H9 (cell line): Measurements from ENCODE around the gene ADPRH. TPM values are rescaled to one million over a fixed set of nuclear protein-coding genes. Genes with fewer than 3 reads are reported as not detected.

Source experiments
- DNase-seq: peaks from one replicate; pipeline ENCODE4 v3.0.0-alpha.2; 2017
- H2AFZ ChIP-seq: one replicate; pipeline ENCODE4 v1.6.1; 2013; ENCODE audit warnings: mild to moderate bottlenecking, low read length, control low read depth, moderate library complexity
- H2AK5ac ChIP-seq: 2 replicates; pipeline ENCODE4 v1.6.1; 2013; ENCODE audit warnings: low read length, control low read depth, mixed read lengths; ENCODE audit not compliant: insufficient read length
- H2BK120ac ChIP-seq: one replicate; pipeline ENCODE4 v1.6.1; 2013; ENCODE audit warnings: low read depth, mild to moderate bottlenecking, low read length, control low read depth, inconsistent platforms; ENCODE audit not compliant: poor library complexity, severe bottlenecking
- H2BK12ac ChIP-seq: 2 replicates; pipeline ENCODE4 v1.6.1; 2013; ENCODE audit warnings: low read length, control low read depth, mixed read lengths, low read depth; ENCODE audit not compliant: insufficient read length
- H2BK15ac ChIP-seq: 2 replicates; pipeline ENCODE4 v1.6.1; 2013; ENCODE audit warnings: low read depth, low read length, control low read depth
- H2BK20ac ChIP-seq: one replicate; pipeline ENCODE4 v1.6.1; 2013; ENCODE audit warnings: low read depth, mild to moderate bottlenecking, low read length, control low read depth, inconsistent platforms; ENCODE audit not compliant: poor library complexity, severe bottlenecking
- H2BK5ac ChIP-seq: 2 replicates; pipeline ENCODE4 v1.6.1; 2013; ENCODE audit warnings: low read length, control low read depth, mixed read lengths; ENCODE audit not compliant: insufficient read length
- H3K14ac ChIP-seq: 2 replicates; pipeline ENCODE4 v1.6.1; 2013; ENCODE audit warnings: low read length, control low read depth; ENCODE audit not compliant: insufficient read depth
- H3K18ac ChIP-seq: 2 replicates; pipeline ENCODE4 v1.6.1; 2013; ENCODE audit warnings: low read depth, mild to moderate bottlenecking, mixed read lengths, low read length, control low read depth; ENCODE audit not compliant: insufficient read length
- H3K23ac ChIP-seq: 2 replicates; pipeline ENCODE4 v1.6.1; 2013; ENCODE audit warnings: low read length, control low read depth, mixed read lengths, low read depth; ENCODE audit not compliant: insufficient read length
- H3K23me2 ChIP-seq: 2 replicates; pipeline ENCODE4 v1.6.1; 2013; ENCODE audit warnings: low read depth, mild to moderate bottlenecking, mixed read lengths, low read length, control low read depth; ENCODE audit not compliant: insufficient read length, poor library complexity, severe bottlenecking
- H3K27ac ChIP-seq: 2 replicates; pipeline ENCODE4 v1.5.1; 2013; ENCODE audit warnings: low read length, control low read depth, mixed read lengths, low read depth; ENCODE audit not compliant: insufficient read length
- H3K27me3 ChIP-seq: 2 replicates; pipeline ENCODE4 v1.6.1; 2013; ENCODE audit warnings: low read length, control low read depth, inconsistent platforms; ENCODE audit not compliant: insufficient read depth
- H3K4ac ChIP-seq: 2 replicates; pipeline ENCODE4 v1.6.1; 2013; ENCODE audit warnings: low read depth, mild to moderate bottlenecking, control low read depth, inconsistent platforms, low read length, moderate library complexity
- H3K4me1 ChIP-seq: 2 replicates; pipeline ENCODE4 v1.6.1; 2013; ENCODE audit warnings: low read length, control low read depth, inconsistent platforms; ENCODE audit not compliant: insufficient read depth
- H3K4me2 ChIP-seq: 2 replicates; pipeline ENCODE4 v1.6.1; 2013; ENCODE audit warnings: low read length, control low read depth, mixed read lengths; ENCODE audit not compliant: insufficient read length, insufficient read depth
- H3K56ac ChIP-seq: 2 replicates; pipeline ENCODE4 v1.6.1; 2013; ENCODE audit warnings: low read depth, mild to moderate bottlenecking, mixed read lengths, low read length, control low read depth; ENCODE audit not compliant: insufficient read length
- H3K79me1 ChIP-seq: 2 replicates; pipeline ENCODE4 v1.6.1; 2013; ENCODE audit warnings: low read depth, mild to moderate bottlenecking, moderate library complexity, low read length, control low read depth, inconsistent platforms; ENCODE audit not compliant: insufficient read depth, poor library complexity, severe bottlenecking
- H3K79me2 ChIP-seq: 2 replicates; pipeline ENCODE4 v1.6.1; 2013; ENCODE audit warnings: low read length, control low read depth, inconsistent platforms; ENCODE audit not compliant: insufficient read depth
- H3K9ac ChIP-seq: 2 replicates; pipeline ENCODE4 v1.6.1; 2013; ENCODE audit warnings: low read length, control low read depth, mixed read lengths; ENCODE audit not compliant: insufficient read length; ENCODE audit errors: extremely low read depth
- H3K9me3 ChIP-seq: one replicate; pipeline ENCODE4 v1.6.1; 2013; ENCODE audit warnings: low read depth, low read length, inconsistent platforms; ENCODE audit not compliant: control insufficient read depth
- H3T11ph ChIP-seq: one replicate; pipeline ENCODE4 v1.6.1; 2013; ENCODE audit warnings: mild to moderate bottlenecking, low read length, control low read depth, inconsistent platforms
- H4K20me1 ChIP-seq: one replicate; pipeline ENCODE4 v1.6.1; 2013; ENCODE audit not compliant: control insufficient read depth, insufficient read length, insufficient read depth
- H4K5ac ChIP-seq: 2 replicates; pipeline ENCODE4 v1.6.1; 2013; ENCODE audit warnings: low read depth, mild to moderate bottlenecking, mixed read lengths, low read length, control low read depth; ENCODE audit not compliant: insufficient read length
- H4K8ac ChIP-seq: replicated peaks from 2 replicates; pipeline ENCODE4 v1.6.1; 2013; ENCODE audit warnings: low read length, control low read depth, mixed read lengths, low read depth; ENCODE audit not compliant: insufficient read length
- H4K91ac ChIP-seq: 2 replicates; pipeline ENCODE4 v1.6.1; 2013; ENCODE audit warnings: low read depth, mild to moderate bottlenecking, moderate library complexity, mixed read lengths, low read length, control low read depth; ENCODE audit not compliant: insufficient read length
- H3K27ac Mint-ChIP-seq, 3 experiments: 2 replicates in 2 of 3; 3 replicates in 1 of 3; pipeline ENCODE4 v1.8.0; 2020 to 2021; ENCODE audit warnings: mixed read lengths in 3 of 3, mild to moderate bottlenecking in 1 of 3, moderate library complexity in 1 of 3
- H3K27me3 Mint-ChIP-seq: 2 replicates; pipeline ENCODE4 v1.8.0; 2021; ENCODE audit warnings: low read depth, mild to moderate bottlenecking, moderate library complexity, mixed read lengths
- H3K36me3 Mint-ChIP-seq, 3 experiments: 2 replicates in 2 of 3; 3 replicates in 1 of 3; pipeline ENCODE4 v1.8.0; 2020 to 2021; ENCODE audit warnings: low read depth in 3 of 3, mixed read lengths in 3 of 3; ENCODE audit not compliant: insufficient read depth in 1 of 3
- H3K4me1 Mint-ChIP-seq, 2 experiments: 2 replicates each; pipeline ENCODE4 v1.8.0; 2020; ENCODE audit warnings: mixed read lengths in 2 of 2
- H3K4me3 Mint-ChIP-seq, 2 experiments: 2 replicates in 1 of 2; 3 replicates in 1 of 2; pipeline ENCODE4 v1.8.0; 2020 to 2021; ENCODE audit warnings: mild to moderate bottlenecking in 2 of 2, mixed read lengths in 2 of 2, moderate library complexity in 1 of 2
- H3K9me3 Mint-ChIP-seq, 2 experiments: 2 replicates in 1 of 2; 3 replicates in 1 of 2; pipeline ENCODE4 v1.8.0; 2020; ENCODE audit warnings: mild to moderate bottlenecking in 2 of 2, mixed read lengths in 2 of 2, moderate library complexity in 1 of 2
- CTCF ChIP-seq: fragments of 200-600 bp; sonication (generic); conservative IDR thresholded peaks from 3 replicates; pipeline ENCODE4 v1.8.0; 2021; ENCODE audit warnings: antibody characterized with exemption, mild to moderate bottlenecking
- WGBS: extraction: QIAGEN DNeasy Blood & Tissue Kit; methylation state at CpG from one replicate; pipeline ENCODE4 v1.1.7; 2013; ENCODE audit warnings: missing lambda C conversion rate, low lambda C conversion rate, mixed read lengths; ENCODE audit not compliant: insufficient read length; ENCODE audit errors: extremely low coverage; 5-methylcytosine and 5-hydroxymethylcytosine counted together
- total RNA-seq: library from RNA; stranded (reverse); gene quantifications from 2 replicates; pipeline ENCODE4 v1.2.1, GENCODE V29; 2021

ADPRH gene
- total RNA-seq, 1 experiment from 2014 or later = 3.1 TPM

GRCh38 chr3:119590706-119591105, 11.4 kb downstream of the ADPRH start:
- Histone ChIP-seq H2BK20ac (no peak overlapping the region), H2BK12ac (no peak overlapping the region), H3K56ac (no peak overlapping the region), H3K79me1 (no peaks in the 10 kb centered on the region), H3T11ph (no peak overlapping the region), H2BK15ac (no peak overlapping the region), H3K4ac (no peak overlapping the region), H2BK5ac (no peak overlapping the region), H3K18ac (no peak overlapping the region), H3K27ac (no peak overlapping the region), H4K20me1 (no peaks in the 10 kb centered on the region), H3K27me3 (no peaks in the 10 kb centered on the region), H3K23ac (no peak overlapping the region), H3K9me3 (no peaks in the 10 kb centered on the region), H2AFZ (no peak overlapping the region), H3K4me2 (no peak overlapping the region), H3K4me1 (no peaks in the 10 kb centered on the region; the same call in 1 of the 2 replicates), H3K79me2 (no peaks in the 10 kb centered on the region), H2AK5ac (no peak overlapping the region), H4K91ac (no peak overlapping the region), H3K9ac (no peak overlapping the region), H4K5ac (no peak overlapping the region), H3K14ac (no peak overlapping the region), H3K23me2 (no peaks in the 10 kb centered on the region), H2BK120ac (no peak overlapping the region), H4K8ac (no peak overlapping the region)
- H3K36me3 Mint-ChIP-seq = peaks cover 0 to 5% (median 2%) of the 10 kb centered on the region in 3 experiments; a peak in 5 of 7 replicates
- no peak for TF ChIP-seq CTCF
- H3K4me1 Mint-ChIP-seq = peaks cover 17 to 21% of the 10 kb centered on the region in 2 experiments
- WGBS = no CpG with 5 or more reads among the region's 1 CpG
- H3K9me3 Mint-ChIP-seq = peaks cover 6 to 13% of the 10 kb centered on the region in 2 experiments; a peak in 4 of 5 replicates
- H3K27ac Mint-ChIP-seq = no peak overlapping the region
- H3K27me3 Mint-ChIP-seq = peaks cover 5% of the 10 kb centered on the region
- H3K4me3 Mint-ChIP-seq = no peak overlapping the region
- DNase-seq = no peak
